22Rv1 (cell line): ENCODE results near the gene ACVR2A.

Experiments
- ZFX ChIP-seq: fragments of 450-650 bp; IDR thresholded peaks from 2 replicates; pipeline ENCODE4 v1.6.1; 2017; ENCODE audit warnings: antibody characterized with exemption, borderline replicate concordance
- TF ChIP-seq, protein P1 (sequence below): fragments of 450-650 bp; IDR thresholded peaks from 2 replicates; pipeline ENCODE4 v1.5.1; 2017; ENCODE audit warnings: mild to moderate bottlenecking

DNA sequence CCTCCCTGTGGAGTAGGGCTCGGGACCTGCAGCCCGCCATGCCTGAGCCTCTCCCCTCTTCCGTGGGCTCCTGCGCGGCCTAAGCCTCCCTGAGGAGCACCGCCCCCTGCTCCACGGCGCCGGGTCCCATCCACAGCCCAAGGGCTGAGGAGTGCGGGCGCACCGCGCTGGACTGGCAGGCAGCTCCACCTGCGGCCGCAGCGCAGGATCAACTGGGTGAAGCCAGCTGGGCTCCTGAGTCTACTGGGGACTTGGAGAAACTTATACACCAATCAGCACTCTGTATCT is 17.8 kb upstream of the ACVR2A start:
- TF ChIP-seq, protein P1, sequence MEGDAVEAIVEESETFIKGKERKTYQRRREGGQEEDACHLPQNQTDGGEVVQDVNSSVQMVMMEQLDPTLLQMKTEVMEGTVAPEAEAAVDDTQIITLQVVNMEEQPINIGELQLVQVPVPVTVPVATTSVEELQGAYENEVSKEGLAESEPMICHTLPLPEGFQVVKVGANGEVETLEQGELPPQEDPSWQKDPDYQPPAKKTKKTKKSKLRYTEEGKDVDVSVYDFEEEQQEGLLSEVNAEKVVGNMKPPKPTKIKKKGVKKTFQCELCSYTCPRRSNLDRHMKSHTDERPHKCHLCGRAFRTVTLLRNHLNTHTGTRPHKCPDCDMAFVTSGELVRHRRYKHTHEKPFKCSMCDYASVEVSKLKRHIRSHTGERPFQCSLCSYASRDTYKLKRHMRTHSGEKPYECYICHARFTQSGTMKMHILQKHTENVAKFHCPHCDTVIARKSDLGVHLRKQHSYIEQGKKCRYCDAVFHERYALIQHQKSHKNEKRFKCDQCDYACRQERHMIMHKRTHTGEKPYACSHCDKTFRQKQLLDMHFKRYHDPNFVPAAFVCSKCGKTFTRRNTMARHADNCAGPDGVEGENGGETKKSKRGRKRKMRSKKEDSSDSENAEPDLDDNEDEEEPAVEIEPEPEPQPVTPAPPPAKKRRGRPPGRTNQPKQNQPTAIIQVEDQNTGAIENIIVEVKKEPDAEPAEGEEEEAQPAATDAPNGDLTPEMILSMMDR: no peak
- no peak for TF ChIP-seq ZFX
